ENCODE results near the gene VSTM4.

VSTM4 gene

GRCh38 chr10:49136525-49136924 lies 21.2 kb upstream of the VSTM4 start:
- Histone ChIP-seq H4K5ac (ENCODE audit: low read length) (no peak overlapping the region), H2AK5ac (ENCODE audit: low read length) (no peak overlapping the region), H3K4me3 (ENCODE audit: low read length) (no peak overlapping the region), H2BK5ac (ENCODE audit: low read length) (no peak overlapping the region), H3K27ac (ENCODE audit: low read depth, low read length) (no peak overlapping the region), H3K27me3 (ENCODE audit: insufficient read depth, low read length, poor library complexity) (no peaks in the 10 kb centered on the region), H3K36me3 (ENCODE audit: control insufficient read depth, insufficient read depth, low read length) (no peaks in the 10 kb centered on the region), H3K23ac (ENCODE audit: low read length) (no peak overlapping the region), H3K4me1 (ENCODE audit: control insufficient read depth, low read depth, low read length) (no peaks in the 10 kb centered on the region), H2BK120ac (ENCODE audit: low read depth, low read length) (no peak overlapping the region), H2BK15ac (replicated peaks; ENCODE audit: low read depth) (no peak overlapping the region), H3K56ac (ENCODE audit: low read length) (no peak overlapping the region), H3K79me1 (ENCODE audit: low read length) (no peaks in the 10 kb centered on the region), H3K79me2 (ENCODE audit: control insufficient read depth, insufficient read depth, low read length) (no peaks in the 10 kb centered on the region), H3K4ac (ENCODE audit: low read depth, low read length) (no peak overlapping the region), H3K9ac (ENCODE audit: low read length) (no peak overlapping the region), H3K18ac (ENCODE audit: low read length) (no peak overlapping the region), H4K8ac (ENCODE audit: low read depth, low read length) (no peak overlapping the region), H3K4me2 (ENCODE audit: low read length) (no peak overlapping the region)
- no peak for DNase-seq
- WGBS (ENCODE audit: extremely low coverage, insufficient coverage, low lambda C conversion rate), result no CpG with 5 or more reads among the region's 1 CpG

DNA sequence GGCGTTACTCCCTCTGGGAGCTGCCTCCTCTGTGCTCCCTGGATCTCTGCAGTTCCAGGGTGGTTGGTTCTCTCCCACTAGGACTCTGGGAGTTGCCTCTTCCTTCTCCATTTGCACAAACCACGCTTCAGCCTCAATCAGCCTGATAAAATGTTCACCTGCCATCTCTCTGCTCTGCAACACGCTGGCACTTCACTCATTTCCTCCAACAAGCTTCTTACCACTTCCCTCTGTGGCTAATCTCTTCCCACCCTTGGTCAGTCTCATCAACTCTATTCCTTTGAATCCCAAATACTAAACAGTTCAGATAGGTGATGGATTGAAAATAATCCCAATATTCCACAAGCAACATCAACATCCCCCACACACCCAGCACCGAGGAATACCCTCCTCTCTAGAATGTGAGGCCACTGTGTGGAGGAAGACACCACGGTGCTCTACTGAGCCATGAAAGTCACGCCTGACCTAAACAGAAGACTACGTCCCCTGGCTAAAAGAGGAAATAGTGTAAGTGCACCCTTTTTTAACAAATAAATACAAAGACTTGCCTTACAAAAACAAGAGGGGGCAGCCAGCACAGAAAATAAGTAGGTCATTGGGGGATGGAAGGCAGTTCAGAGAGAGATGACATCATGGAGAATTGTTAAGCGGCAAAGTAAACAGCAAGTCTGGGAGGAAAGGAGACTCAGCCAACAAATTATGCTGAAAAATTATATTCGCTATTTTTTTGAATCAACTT lies 20.4 kb upstream of the VSTM4 start:
- Histone ChIP-seq H3K4me1 (ENCODE audit: control insufficient read depth, low read depth, low read length) (no peaks in the 10 kb centered on the region), H3K9ac (ENCODE audit: low read length) (no peak overlapping the region), H3K79me2 (ENCODE audit: control insufficient read depth, insufficient read depth, low read length) (no peaks in the 10 kb centered on the region), H2AK5ac (ENCODE audit: low read length) (no peak overlapping the region), H3K4me2 (ENCODE audit: low read length) (no peak overlapping the region), H3K27ac (ENCODE audit: low read depth, low read length) (no peak overlapping the region), H3K23ac (ENCODE audit: low read length) (no peak overlapping the region), H3K4ac (ENCODE audit: low read depth, low read length) (no peak overlapping the region), H2BK5ac (ENCODE audit: low read length) (no peak overlapping the region), H3K56ac (ENCODE audit: low read length) (no peak overlapping the region), H2BK15ac (replicated peaks; ENCODE audit: low read depth) (no peak overlapping the region), H3K4me3 (ENCODE audit: low read length) (no peak overlapping the region), H4K5ac (ENCODE audit: low read length) (no peak overlapping the region), H3K79me1 (ENCODE audit: low read length) (no peaks in the 10 kb centered on the region), H4K8ac (ENCODE audit: low read depth, low read length) (no peak overlapping the region), H3K18ac (ENCODE audit: low read length) (no peak overlapping the region), H3K27me3 (ENCODE audit: insufficient read depth, low read length, poor library complexity) (no peaks in the 10 kb centered on the region), H2BK120ac (ENCODE audit: low read depth, low read length) (no peak overlapping the region), H3K36me3 (ENCODE audit: control insufficient read depth, insufficient read depth, low read length) (no peaks in the 10 kb centered on the region)
- no CpG with 5 or more reads among the region's 9 CpGs for WGBS (ENCODE audit: extremely low coverage, insufficient coverage, low lambda C conversion rate)
- no peak for DNase-seq

- Histone ChIP-seq H3K4me3 (ENCODE audit: low read length) (no peak overlapping the region), H2BK15ac (replicated peaks; ENCODE audit: low read depth) (no peak overlapping the region), H3K4me1 (ENCODE audit: control insufficient read depth, low read depth, low read length) (no peaks in the 10 kb centered on the region), H2AK5ac (ENCODE audit: low read length) (no peak overlapping the region), H2BK5ac (ENCODE audit: low read length) (no peak overlapping the region), H3K56ac (ENCODE audit: low read length) (no peak overlapping the region), H3K36me3 (ENCODE audit: control insufficient read depth, insufficient read depth, low read length) (no peaks in the 10 kb centered on the region), H3K9ac (ENCODE audit: low read length) (no peak overlapping the region), H3K79me1 (ENCODE audit: low read length) (no peaks in the 10 kb centered on the region), H3K18ac (ENCODE audit: low read length) (no peak overlapping the region), H3K27ac (ENCODE audit: low read depth, low read length) (no peak overlapping the region), H3K23ac (ENCODE audit: low read length) (no peak overlapping the region), H4K5ac (ENCODE audit: low read length) (no peak overlapping the region), H3K4me2 (ENCODE audit: low read length) (no peak overlapping the region), H3K4ac (ENCODE audit: low read depth, low read length) (no peak overlapping the region), H3K79me2 (ENCODE audit: control insufficient read depth, insufficient read depth, low read length) (no peaks in the 10 kb centered on the region), H4K8ac (ENCODE audit: low read depth, low read length) (no peak overlapping the region), H3K27me3 (ENCODE audit: insufficient read depth, low read length, poor library complexity) (no peaks in the 10 kb centered on the region), H2BK120ac (ENCODE audit: low read depth, low read length) (no peak overlapping the region)
- no peak for DNase-seq
- no CpG with 5 or more reads among the region's 3 CpGs for WGBS (ENCODE audit: extremely low coverage, insufficient coverage, low lambda C conversion rate)
Observed at GRCh38 chr10:49134327-49134726, 19.0 kb upstream of the VSTM4 start.

DNA sequence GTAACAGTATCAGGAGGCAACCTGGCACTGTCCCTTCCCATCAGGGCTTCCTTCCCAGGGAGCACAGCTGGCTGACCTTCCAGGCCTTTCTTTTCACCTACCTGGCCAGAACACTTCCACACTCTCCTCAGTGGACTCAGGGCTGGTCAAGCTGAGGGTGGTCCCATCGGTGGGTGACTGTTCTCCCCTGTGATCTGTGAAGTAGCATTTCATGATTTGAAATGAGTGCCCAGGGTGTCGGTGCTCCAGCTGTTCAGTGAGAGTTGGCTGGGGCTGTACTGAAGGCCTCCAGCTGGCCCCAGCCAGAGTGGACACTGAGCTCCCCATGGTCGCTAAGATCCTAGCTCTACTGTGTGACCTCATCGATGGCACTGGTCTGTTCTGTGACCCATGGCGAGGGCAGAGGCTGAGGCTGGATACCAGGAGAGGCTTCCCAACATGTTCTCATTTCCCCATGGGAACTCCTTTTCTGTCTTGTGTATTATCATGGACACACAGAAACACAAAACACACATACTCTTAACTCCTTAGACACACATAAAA lies 18.5 kb upstream of the VSTM4 start, which contains the start of gene FAM170B:
Gene FAM170B, minus strand, starts transcription at position 316 of the 543 bp plus-strand sequence. Its CDS starts 103 bp downstream, at position 213.
- Histone ChIP-seq H3K18ac (ENCODE audit: low read length) (no peak within 1 kb of the TSS), H3K4me2 (ENCODE audit: low read length) (no peak within 1 kb of the TSS), H4K8ac (ENCODE audit: low read depth, low read length) (no peak within 1 kb of the TSS), H3K27me3 (ENCODE audit: insufficient read depth, low read length, poor library complexity) (no peaks in the 10 kb centered on the region), H3K23ac (ENCODE audit: low read length) (no peak within 1 kb of the TSS), H3K56ac (ENCODE audit: low read length) (no peak within 1 kb of the TSS), H3K79me1 (ENCODE audit: low read length) (no peaks in the 10 kb centered on the region), H3K4ac (ENCODE audit: low read depth, low read length) (no peak within 1 kb of the TSS), H4K5ac (ENCODE audit: low read length) (no peak within 1 kb of the TSS), H3K4me3 (ENCODE audit: low read length) (no peak within 1 kb of the TSS), H2BK5ac (ENCODE audit: low read length) (no peak within 1 kb of the TSS), H2AK5ac (ENCODE audit: low read length) (no peak within 1 kb of the TSS), H3K79me2 (ENCODE audit: control insufficient read depth, insufficient read depth, low read length) (no peaks in the 10 kb centered on the region), H3K9ac (ENCODE audit: low read length) (no peak within 1 kb of the TSS), H3K36me3 (ENCODE audit: control insufficient read depth, insufficient read depth, low read length) (no peaks in the 10 kb centered on the region), H2BK120ac (ENCODE audit: low read depth, low read length) (no peak within 1 kb of the TSS), H3K27ac (ENCODE audit: low read depth, low read length) (no peak within 1 kb of the TSS), H3K4me1 (ENCODE audit: control insufficient read depth, low read depth, low read length) (no peaks in the 10 kb centered on the region), H2BK15ac (replicated peaks; ENCODE audit: low read depth) (no peak within 1 kb of the TSS)
- no CpG with 5 or more reads among the region's 5 CpGs for WGBS (ENCODE audit: extremely low coverage, insufficient coverage, low lambda C conversion rate)
- DNase-seq, result no peak

DNA sequence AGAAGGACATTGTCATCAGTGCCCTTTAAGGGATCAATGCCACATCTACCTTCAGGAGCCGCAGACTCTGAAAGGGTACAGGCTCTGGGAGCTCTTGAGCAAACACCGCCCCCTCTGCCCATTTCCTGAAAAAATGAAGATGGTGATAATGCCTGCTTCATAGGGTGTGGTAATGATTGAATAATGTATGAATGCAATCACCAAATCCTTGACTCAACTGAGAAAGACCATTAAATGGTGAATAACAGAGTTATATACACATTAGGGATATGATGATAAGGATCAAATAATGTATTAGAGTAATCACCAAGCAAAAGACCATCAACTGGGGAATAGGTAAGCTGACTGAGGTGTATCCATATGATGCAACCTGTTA lies 17.0 kb upstream of the VSTM4 start:
- Histone ChIP-seq H2BK5ac (ENCODE audit: low read length) (no peak overlapping the region), H3K9ac (ENCODE audit: low read length) (no peak overlapping the region), H3K27me3 (ENCODE audit: insufficient read depth, low read length, poor library complexity) (no peaks in the 10 kb centered on the region), H3K4me3 (ENCODE audit: low read length) (no peak overlapping the region), H3K56ac (ENCODE audit: low read length) (no peak overlapping the region), H2BK120ac (ENCODE audit: low read depth, low read length) (no peak overlapping the region), H4K5ac (ENCODE audit: low read length) (no peak overlapping the region), H3K4me1 (ENCODE audit: control insufficient read depth, low read depth, low read length) (no peaks in the 10 kb centered on the region), H3K4ac (ENCODE audit: low read depth, low read length) (no peak overlapping the region), H2BK15ac (replicated peaks; ENCODE audit: low read depth) (no peak overlapping the region), H3K18ac (ENCODE audit: low read length) (no peak overlapping the region), H3K36me3 (ENCODE audit: control insufficient read depth, insufficient read depth, low read length) (no peaks in the 10 kb centered on the region), H3K79me1 (ENCODE audit: low read length) (no peaks in the 10 kb centered on the region), H3K27ac (ENCODE audit: low read depth, low read length) (no peak overlapping the region), H3K79me2 (ENCODE audit: control insufficient read depth, insufficient read depth, low read length) (no peaks in the 10 kb centered on the region), H3K4me2 (ENCODE audit: low read length) (no peak overlapping the region), H2AK5ac (ENCODE audit: low read length) (no peak overlapping the region), H3K23ac (ENCODE audit: low read length) (no peak overlapping the region), H4K8ac (ENCODE audit: low read depth, low read length) (no peak overlapping the region)
- no CpG with 5 or more reads among the region's 2 CpGs for WGBS (ENCODE audit: extremely low coverage, insufficient coverage, low lambda C conversion rate)
- DNase-seq, result no peak

All from mesendoderm (in vitro differentiated cells).